Thoracic aorta (tissue), 2 donors: ENCODE results near the gene WDR37. TPM values are rescaled to one million over a fixed set of nuclear protein-coding genes. Genes with fewer than 3 reads are reported as not detected.
"Not testable (repeated sequence)": the region's sequence is repeated elsewhere in the genome, so short reads cannot be mapped to it uniquely, and the experiment has no call there.

Experiments
- ATAC-seq: fragments of 150-250 bp; one replicate; pipeline ENCODE4 v1.8.0; 2017; ENCODE audit warnings: low read depth; ENCODE audit not compliant: insufficient number of reproducible peaks, low FRiP score
- DNase-seq: peaks from one replicate; pipeline ENCODE4 v3.0.0-alpha.2; 2020; ENCODE audit warnings: low spot score
- H3K27ac ChIP-seq, 2 donors: fragments of 200-600 bp; sonication (generic); 1 replicate in 1 of 2; 2 replicates in 1 of 2; pipeline ENCODE4 v1.5.1; 2016; ENCODE audit warnings: mild to moderate bottlenecking in 2 of 2, moderate library complexity in 2 of 2
- H3K27me3 ChIP-seq: fragments of 200-600 bp; sonication (generic); replicated peaks from 2 replicates; pipeline ENCODE4 v1.6.0; 2016; ENCODE audit warnings: mild to moderate bottlenecking; ENCODE audit not compliant: insufficient read depth
- H3K36me3 ChIP-seq: fragments of 200-600 bp; sonication (generic); one replicate; pipeline ENCODE4 v1.5.1; 2016
- H3K4me1 ChIP-seq, 2 donors: fragments of 200-600 bp; sonication (generic); 1 replicate in 1 of 2; 2 replicates in 1 of 2; pipeline versions ENCODE4 v1.5.1 to v1.6.0; 2016; ENCODE audit warnings: low read depth in 2 of 2, mild to moderate bottlenecking in 1 of 2; ENCODE audit not compliant: control insufficient read depth in 1 of 2
- H3K4me3 ChIP-seq: fragments of 200-600 bp; sonication (generic); 2 replicates; pipeline ENCODE4 v1.5.1; 2016; ENCODE audit warnings: mild to moderate bottlenecking
- H3K9me3 ChIP-seq: fragments of 200-600 bp; sonication (generic); 2 replicates; pipeline ENCODE4 v1.5.1; 2016
- total RNA-seq, 2 donors: library from RNA; depleted of rRNA; stranded (reverse); fragments of >200 nt; gene quantifications; one replicate each; pipeline versions ENCODE4 v1.1.0 to v1.2.3, GENCODE V29; 2016
- TF ChIP-seq, protein P1 (sequence below): fragments of 200-600 bp; sonication (generic); IDR thresholded peaks from one replicate; pipeline ENCODE4 v1.5.1; 2019; ENCODE audit warnings: antibody characterized with exemption

WDR37 gene
- total RNA-seq, 2 donors from 2014 or later = 18.3 to 24.6 TPM

DNA sequence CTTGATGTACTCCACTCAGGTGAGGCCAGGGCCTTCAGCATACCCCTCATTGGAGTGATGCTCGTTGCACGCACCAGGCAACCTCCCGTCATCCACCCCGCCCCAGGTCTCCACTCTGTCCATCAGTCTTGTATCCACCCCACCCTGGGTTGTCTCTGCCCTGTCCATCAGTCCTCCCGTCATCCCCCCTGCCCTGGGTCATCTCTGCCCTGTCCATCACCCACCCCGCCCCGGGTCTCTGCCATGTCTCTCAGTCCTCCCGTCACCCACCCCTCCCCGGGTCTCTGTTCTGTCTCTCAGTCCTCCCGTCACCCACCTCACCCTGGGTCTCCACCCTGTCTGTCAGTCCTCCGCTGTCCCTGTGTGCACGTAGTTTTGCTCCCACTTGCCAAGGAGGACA is 59.9 kb downstream of the WDR37 start:
- Histone ChIP-seq H3K4me1 (no peaks in the 10 kb centered on the region), H3K4me3 (no peak overlapping the region), H3K27ac (no peak overlapping the region), H3K27me3 (no peaks in the 10 kb centered on the region), H3K36me3 (peaks cover 31% of the 10 kb centered on the region), H3K9me3 (no peaks in the 10 kb centered on the region)
- no peak for ATAC-seq
- no peak for DNase-seq
- TF ChIP-seq, protein P1, sequence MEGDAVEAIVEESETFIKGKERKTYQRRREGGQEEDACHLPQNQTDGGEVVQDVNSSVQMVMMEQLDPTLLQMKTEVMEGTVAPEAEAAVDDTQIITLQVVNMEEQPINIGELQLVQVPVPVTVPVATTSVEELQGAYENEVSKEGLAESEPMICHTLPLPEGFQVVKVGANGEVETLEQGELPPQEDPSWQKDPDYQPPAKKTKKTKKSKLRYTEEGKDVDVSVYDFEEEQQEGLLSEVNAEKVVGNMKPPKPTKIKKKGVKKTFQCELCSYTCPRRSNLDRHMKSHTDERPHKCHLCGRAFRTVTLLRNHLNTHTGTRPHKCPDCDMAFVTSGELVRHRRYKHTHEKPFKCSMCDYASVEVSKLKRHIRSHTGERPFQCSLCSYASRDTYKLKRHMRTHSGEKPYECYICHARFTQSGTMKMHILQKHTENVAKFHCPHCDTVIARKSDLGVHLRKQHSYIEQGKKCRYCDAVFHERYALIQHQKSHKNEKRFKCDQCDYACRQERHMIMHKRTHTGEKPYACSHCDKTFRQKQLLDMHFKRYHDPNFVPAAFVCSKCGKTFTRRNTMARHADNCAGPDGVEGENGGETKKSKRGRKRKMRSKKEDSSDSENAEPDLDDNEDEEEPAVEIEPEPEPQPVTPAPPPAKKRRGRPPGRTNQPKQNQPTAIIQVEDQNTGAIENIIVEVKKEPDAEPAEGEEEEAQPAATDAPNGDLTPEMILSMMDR = no peak

DNA sequence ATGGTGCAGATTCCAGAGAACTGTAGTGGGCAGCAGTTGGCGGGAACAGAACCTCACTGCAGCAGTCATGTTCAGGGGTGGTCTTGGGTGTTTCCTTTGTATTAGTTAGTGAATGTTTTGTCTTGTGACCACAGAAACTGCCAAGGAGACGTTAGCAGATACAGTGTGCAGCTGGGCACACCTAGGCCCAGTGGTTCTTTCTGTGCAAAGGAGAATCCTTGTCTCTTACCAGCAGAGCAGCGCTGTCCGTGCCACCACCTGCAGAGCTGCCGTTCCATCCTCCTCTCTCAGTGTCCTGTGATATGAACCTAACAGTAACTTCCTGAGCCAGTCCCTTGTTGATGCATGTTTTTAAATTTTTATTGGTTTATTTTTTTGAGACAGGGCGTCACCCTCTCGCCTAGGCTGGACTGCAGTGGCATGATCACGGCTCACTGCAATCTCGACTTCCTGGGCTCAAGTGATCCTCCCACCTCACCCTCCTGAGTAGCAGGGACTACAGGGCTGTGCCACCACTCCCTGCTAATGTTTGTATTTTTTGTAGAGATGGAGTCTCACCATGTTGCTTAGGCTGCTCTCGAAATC is 60.6 kb downstream of the WDR37 start:
- Histone ChIP-seq H3K27me3 (no peaks in the 10 kb centered on the region), H3K36me3 (peaks cover 36% of the 10 kb centered on the region), H3K27ac (no peak overlapping the region), H3K4me3 (no peak overlapping the region), H3K9me3 (no peaks in the 10 kb centered on the region), H3K4me1 (no peaks in the 10 kb centered on the region)
- DNase-seq = no peak
- no peak for ATAC-seq
- TF ChIP-seq, protein P1 = no peak

GRCh38 chr10:1117651-1118050 is 61.5 kb downstream of the WDR37 start:
- no peak for DNase-seq
- H3K4me3 ChIP-seq = no peak overlapping the region
- H3K9me3 ChIP-seq = no peaks in the 10 kb centered on the region
- H3K36me3 ChIP-seq = peaks cover 32% of the 10 kb centered on the region
- H3K4me1 ChIP-seq = no peaks in the 10 kb centered on the region
- H3K27ac ChIP-seq = no peak overlapping the region
- ATAC-seq = no peak
- no peaks in the 10 kb centered on the region for H3K27me3 ChIP-seq
- TF ChIP-seq, protein P1 = no peak

GRCh38 chr10:1118318-1118717 is 62.1 kb downstream of the WDR37 start:
- not testable (repeated sequence) for H3K4me1 ChIP-seq, H3K27me3 ChIP-seq, H3K4me3 ChIP-seq, H3K9me3 ChIP-seq, H3K27ac ChIP-seq, DNase-seq, ATAC-seq
- H3K36me3 ChIP-seq = peaks cover 30% of the 10 kb centered on the region

DNA sequence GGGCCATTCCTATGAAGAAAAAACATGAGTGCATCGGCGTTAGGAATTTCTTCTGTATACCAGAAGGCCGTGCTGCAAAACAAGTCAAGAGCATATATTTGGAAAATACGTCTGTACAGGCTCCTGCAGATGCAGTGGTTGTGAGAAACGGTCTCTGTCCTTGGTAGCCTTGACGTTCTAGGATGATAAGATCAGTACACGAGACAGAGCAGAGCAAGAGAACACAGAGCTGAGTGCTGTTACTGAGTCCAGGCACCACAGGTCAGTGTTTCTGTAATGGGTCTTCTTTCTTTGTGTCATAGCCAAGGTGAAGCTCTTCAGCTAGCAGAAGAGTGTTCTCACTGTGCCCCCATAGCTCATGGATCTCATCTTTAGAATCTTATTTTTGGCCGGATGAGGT is 62.8 kb downstream of the WDR37 start:
- Histone ChIP-seq H3K27ac (no peak overlapping the region), H3K27me3 (no peaks in the 10 kb centered on the region), H3K4me1 (no peaks in the 10 kb centered on the region), H3K4me3 (no peak overlapping the region), H3K36me3 (peaks cover 29% of the 10 kb centered on the region), H3K9me3 (no peaks in the 10 kb centered on the region)
- TF ChIP-seq, protein P1 = no peak
- ATAC-seq = no peak
- DNase-seq = no peak

DNA sequence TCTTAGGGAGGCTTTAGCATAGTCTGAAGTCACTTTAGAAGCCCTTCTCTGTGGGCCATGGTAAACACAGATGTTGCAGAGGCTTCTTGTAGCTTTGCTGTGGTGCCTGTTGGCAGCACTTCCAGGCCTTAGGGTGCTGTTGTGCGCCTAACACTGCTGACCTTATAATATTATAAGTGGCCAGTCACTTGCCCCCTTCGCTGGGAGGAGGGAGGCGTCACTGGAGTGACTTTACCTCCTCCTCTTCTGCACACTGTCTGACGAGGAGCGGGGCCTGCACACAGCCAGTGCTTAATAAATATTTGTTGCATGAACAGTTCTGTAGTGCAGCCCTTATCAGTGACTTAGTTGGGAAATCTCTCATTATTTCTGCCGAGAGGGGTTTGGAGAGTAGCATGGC is 63.3 kb downstream of the WDR37 start:
- no peak for DNase-seq
- TF ChIP-seq, protein P1 = no peak
- Histone ChIP-seq H3K4me1 (no peaks in the 10 kb centered on the region), H3K27ac (no peak overlapping the region), H3K27me3 (no peaks in the 10 kb centered on the region), H3K36me3 (peaks cover 33% of the 10 kb centered on the region), H3K9me3 (no peaks in the 10 kb centered on the region), H3K4me3 (no peak overlapping the region)
- ATAC-seq = no peak
